CD4-positive, alpha-beta T cell treated with Interleukin-17A for 1 hour (primary cell): Measurements from ENCODE around the gene PAX4.
A peak's percentile ranks its signal among the peaks of the same experiment; 100 is the strongest.

Source experiments
- DNase-seq: peaks from one replicate; pipeline ENCODE4 v3.0.0-alpha.2; 2020

Gene PAX4

GRCh38 chr7:127618042-127618441 lies at the start of gene PAX4:
Gene PAX4 (minus strand): TSS chr7:127618142. CDS start chr7:127615928, 2,214 bp downstream.
- no peak for DNase-seq

GRCh38 chr7:127667017-127667670 lies 49.2 kb upstream of the PAX4 start:
- no peak for DNase-seq

GRCh38 chr7:127666602-127667001 lies 48.7 kb upstream of the PAX4 start:
- DNase-seq: no peak

- DNase-seq: no peak
These were observed 48.0 kb upstream of the PAX4 start for GRCh38 chr7:127665922-127666321.

- DNase-seq: no peak
These were observed 41.2 kb upstream of the PAX4 start for GRCh38 chr7:127658970-127659630.

- DNase-seq: no peak
These were observed 39.6 kb upstream of the PAX4 start for GRCh38 chr7:127657500-127657899.

GRCh38 chr7:127655720-127656119 lies 37.8 kb upstream of the PAX4 start:
- DNase-seq: no peak

GRCh38 chr7:127654404-127655394 lies 36.8 kb upstream of the PAX4 start:
- DNase-seq: no peak

- no peak for DNase-seq
These were observed 35.5 kb upstream of the PAX4 start for GRCh38 chr7:127653396-127653795.

- DNase-seq: no peak
These were observed 34.6 kb upstream of the PAX4 start for GRCh38 chr7:127652333-127653248.

GRCh38 chr7:127651556-127652332 lies 33.8 kb upstream of the PAX4 start, which contains the start of gene SND1:
Gene SND1 (plus strand): TSS chr7:127652194. CDS start chr7:127652374, 180 bp downstream.
- peak; percentile 99 for DNase-seq

GRCh38 chr7:127650847-127651555 lies 33.1 kb upstream of the PAX4 start:
- no peak for DNase-seq

- no peak for DNase-seq
These were observed 31.0 kb upstream of the PAX4 start for GRCh38 chr7:127648986-127649385.

GRCh38 chr7:127647636-127648035 lies 29.7 kb upstream of the PAX4 start:
- DNase-seq: no peak

GRCh38 chr7:127644484-127644883 lies 26.5 kb upstream of the PAX4 start:
- DNase-seq: no peak

- DNase-seq: no peak
These were observed 20.3 kb upstream of the PAX4 start for GRCh38 chr7:127638197-127638596.

- DNase-seq: no peak
These were observed 17.8 kb upstream of the PAX4 start for GRCh38 chr7:127635659-127636285.

GRCh38 chr7:127632276-127632910 lies 14.5 kb upstream of the PAX4 start:
- no peak for DNase-seq

GRCh38 chr7:127629268-127629854 lies 11.4 kb upstream of the PAX4 start:
- peak; percentile 20 for DNase-seq
